HEK293T (cell line): ENCODE data around the gene CCDC138.

Experiments
- ARNT ChIP-seq: fragments of 450-650 bp; IDR thresholded peaks from 2 replicates; pipeline ENCODE4 v1.6.1; 2017; ENCODE audit warnings: mild to moderate bottlenecking
- BHLHE40 ChIP-seq: fragments of 450-650 bp; IDR thresholded peaks from 2 replicates; pipeline ENCODE4 v1.6.1; 2016; ENCODE audit warnings: mild to moderate bottlenecking, moderate library complexity, borderline replicate concordance
- FOXA1 ChIP-seq: fragments of 450-650 bp; IDR thresholded peaks from 2 replicates; pipeline ENCODE4 v1.6.1; 2016; ENCODE audit warnings: mild to moderate bottlenecking
- FOXK2 ChIP-seq: fragments of 450-650 bp; IDR thresholded peaks from 2 replicates; pipeline ENCODE4 v1.6.1; 2016; ENCODE audit warnings: mild to moderate bottlenecking
- FOXM1 ChIP-seq: fragments of 450-650 bp; IDR thresholded peaks from 2 replicates; pipeline ENCODE4 v1.6.1; 2017; ENCODE audit warnings: mild to moderate bottlenecking, borderline replicate concordance
- HDGF ChIP-seq: fragments of 450-650 bp; IDR thresholded peaks from 2 replicates; pipeline ENCODE4 v1.6.1; 2017; ENCODE audit warnings: antibody characterized with exemption, borderline replicate concordance
- L3MBTL2 ChIP-seq: fragments of 450-650 bp; conservative IDR thresholded peaks from 2 replicates; pipeline ENCODE4 v1.6.1; 2016; ENCODE audit warnings: mild to moderate bottlenecking
- LEF1 ChIP-seq: fragments of 450-650 bp; IDR thresholded peaks from 2 replicates; pipeline ENCODE4 v1.6.1; 2017; ENCODE audit warnings: mild to moderate bottlenecking, borderline replicate concordance
- NFRKB ChIP-seq: fragments of 450-650 bp; IDR thresholded peaks from 2 replicates; pipeline ENCODE4 v1.6.1; 2016; ENCODE audit warnings: mild to moderate bottlenecking, moderate library complexity
- SP1 ChIP-seq: fragments of 450-650 bp; IDR thresholded peaks from 2 replicates; pipeline ENCODE4 v1.6.1; 2017
- SUZ12 ChIP-seq: fragments of 450-650 bp; IDR thresholded peaks from 2 replicates; pipeline ENCODE4 v1.6.1; 2016; ENCODE audit warnings: mild to moderate bottlenecking
- ZNF384 ChIP-seq: fragments of 450-650 bp; IDR thresholded peaks from 2 replicates; pipeline ENCODE4 v1.6.1; 2016

- TF ChIP-seq FOXM1 (no peak), ZNF384 (no peak), FOXA1 (no peak), BHLHE40 (no peak), NFRKB (no peak), L3MBTL2 (no peak), SP1 (no peak), ARNT (no peak), SUZ12 (no peak), LEF1 (no peak), HDGF (no peak), FOXK2 (no peak)
These were observed 65.8 kb downstream of the CCDC138 start for GRCh38 chr2:108852375-108852774.
